Progenitor cell of endocrine pancreas (in vitro differentiated cells): ENCODE results near the gene ABHD17B. TPM values are rescaled to one million over a fixed set of nuclear protein-coding genes. Genes with fewer than 3 reads are reported as not detected.

Source experiments
- DNase-seq: peaks from one replicate; pipeline ENCODE4 v3.0.0; 2021; ENCODE audit warnings: low spot score; ENCODE audit not compliant: unreplicated experiment
- H3K27ac Mint-ChIP-seq: 2 replicates; pipeline ENCODE4 v1.8.0; 2021; ENCODE audit warnings: mild to moderate bottlenecking, moderate library complexity, mixed read lengths
- H3K27me3 Mint-ChIP-seq: 2 replicates; pipeline ENCODE4 v1.8.0; 2021; ENCODE audit warnings: mixed read lengths
- H3K36me3 Mint-ChIP-seq: 2 replicates; pipeline ENCODE4 v1.8.0; 2022; ENCODE audit warnings: mixed read lengths; ENCODE audit not compliant: insufficient read depth
- H3K4me1 Mint-ChIP-seq: 2 replicates; pipeline ENCODE4 v1.8.0; 2021; ENCODE audit warnings: low read depth, mixed read lengths
- H3K4me3 Mint-ChIP-seq: 2 replicates; pipeline ENCODE4 v1.8.0; 2021; ENCODE audit warnings: low read depth, mild to moderate bottlenecking, moderate library complexity, mixed read lengths
- H3K9me3 Mint-ChIP-seq: 2 replicates; pipeline ENCODE4 v1.8.0; 2021; ENCODE audit warnings: low read depth, mixed read lengths
- CTCF ChIP-seq: fragments of 200-600 bp; sonication (generic); IDR thresholded peaks from one replicate; pipeline ENCODE4 v1.5.0; 2021; ENCODE audit warnings: antibody characterized with exemption, mild to moderate bottlenecking; ENCODE audit not compliant: unreplicated experiment
- total RNA-seq: library from RNA; stranded (reverse); gene quantifications from 2 replicates; pipeline ENCODE4 v1.2.1, GENCODE V29; 2021

The ABHD17B gene
- total RNA-seq, 1 donor from 2014 or later: 38.3 TPM

- Mint-ChIP-seq H3K27ac (no peak overlapping the region), H3K4me3 (no peak overlapping the region), H3K9me3 (peaks cover 3% of the 10 kb centered on the region), H3K27me3 (no peaks in the 10 kb centered on the region), H3K4me1 (peaks cover 20% of the 10 kb centered on the region), H3K36me3 (peaks cover 12% of the 10 kb centered on the region)
- DNase-seq: no peak
- TF ChIP-seq CTCF: no peak
These were observed 4.5 kb upstream of the ABHD17B start for GRCh38 chr9:71915495-71915894.

- peaks cover 40% of the 10 kb centered on the region for H3K4me1 Mint-ChIP-seq
- peak overlapping the region; percentile 100 for H3K27ac Mint-ChIP-seq
- no peaks in the 10 kb centered on the region for H3K36me3 Mint-ChIP-seq
- no peak for TF ChIP-seq CTCF
- peak overlapping the region; percentile 98 for H3K4me3 Mint-ChIP-seq
- H3K9me3 Mint-ChIP-seq: no peaks in the 10 kb centered on the region
- no peak for DNase-seq
- H3K27me3 Mint-ChIP-seq: no peaks in the 10 kb centered on the region
These were observed 929 bp upstream of the ABHD17B start for GRCh38 chr9:71911908-71912335.

GRCh38 chr9:71910650-71911060 is 338 bp downstream of the ABHD17B start:
- Mint-ChIP-seq H3K4me1 (peaks cover 40% of the 10 kb centered on the region), H3K27ac (peak overlapping the region; percentile 100), H3K36me3 (no peaks in the 10 kb centered on the region), H3K9me3 (no peaks in the 10 kb centered on the region), H3K27me3 (no peaks in the 10 kb centered on the region), H3K4me3 (peak overlapping the region; percentile 98)
- no peak for TF ChIP-seq CTCF
- DNase-seq: no peak

- Mint-ChIP-seq H3K36me3 (no peaks in the 10 kb centered on the region), H3K4me1 (peaks cover 40% of the 10 kb centered on the region), H3K9me3 (no peaks in the 10 kb centered on the region), H3K27me3 (no peaks in the 10 kb centered on the region), H3K27ac (peak overlapping the region; percentile 99), H3K4me3 (peak overlapping the region; percentile 98)
- DNase-seq: peak; percentile 65
- no peak for TF ChIP-seq CTCF
These were observed 925 bp downstream of the ABHD17B start for GRCh38 chr9:71909887-71910649.

- peak overlapping the region; percentile 18 for H3K27ac Mint-ChIP-seq
- DNase-seq: no peak
- H3K27me3 Mint-ChIP-seq: no peaks in the 10 kb centered on the region
- no peaks in the 10 kb centered on the region for H3K9me3 Mint-ChIP-seq
- H3K4me1 Mint-ChIP-seq: peaks cover 46% of the 10 kb centered on the region
- no peak for TF ChIP-seq CTCF
- peak overlapping the region; percentile 98 for H3K4me3 Mint-ChIP-seq
- no peaks in the 10 kb centered on the region for H3K36me3 Mint-ChIP-seq
These were observed 2.2 kb downstream of the ABHD17B start for GRCh38 chr9:71908825-71909224.
